ENCODE data around the gene PKD1. TPM values are rescaled to one million over a fixed set of nuclear protein-coding genes. Genes with fewer than 3 reads are reported as not detected.

Gene PKD1
- total RNA-seq, 2 donors from 2014 or later, result 205 to 349 TPM

GRCh38 chr16:2090777-2091546, 44.7 kb downstream of the PKD1 start:
- intact Hi-C loops (cut with DNase I), result no loop called here
- no peaks in the 10 kb centered on the region for H3K27me3 ChIP-seq (replicated peaks; ENCODE audit: insufficient read depth)
- no peak overlapping the region for H3K4me3 ChIP-seq
- H3K9me3 ChIP-seq, result no peaks in the 10 kb centered on the region
- peak; percentile 47 for TF ChIP-seq POLR2A (IDR thresholded peaks at IDR 0.05)
- TF ChIP-seq POLR2AphosphoS5 (IDR thresholded peaks at IDR 0.05), result no peak
- TF ChIP-seq CTCF (IDR thresholded peaks at IDR 0.05), result peak in 2 of 4 experiments; percentile 43 to 45
- peaks cover 3 to 39% of the 10 kb centered on the region in 2 donors for H3K36me3 ChIP-seq
- DNase-seq (ENCODE audit: low spot score), result peak; percentile 81
- H3K27ac ChIP-seq, result peak overlapping the region; percentile 69 to 77
- WGBS, result 48% methylated on average over 82 of the region's 101 CpGs
- peaks cover 21% of the 10 kb centered on the region for H3K4me1 ChIP-seq (replicated peaks)

GRCh38 chr16:2090481-2090776, 45.3 kb downstream of the PKD1 start:
- intact Hi-C loops (cut with DNase I), result no loop called here
- Histone ChIP-seq H3K36me3 (peaks cover 3 to 39% of the 10 kb centered on the region in 2 donors), H3K4me3 (no peak overlapping the region)

DNA sequence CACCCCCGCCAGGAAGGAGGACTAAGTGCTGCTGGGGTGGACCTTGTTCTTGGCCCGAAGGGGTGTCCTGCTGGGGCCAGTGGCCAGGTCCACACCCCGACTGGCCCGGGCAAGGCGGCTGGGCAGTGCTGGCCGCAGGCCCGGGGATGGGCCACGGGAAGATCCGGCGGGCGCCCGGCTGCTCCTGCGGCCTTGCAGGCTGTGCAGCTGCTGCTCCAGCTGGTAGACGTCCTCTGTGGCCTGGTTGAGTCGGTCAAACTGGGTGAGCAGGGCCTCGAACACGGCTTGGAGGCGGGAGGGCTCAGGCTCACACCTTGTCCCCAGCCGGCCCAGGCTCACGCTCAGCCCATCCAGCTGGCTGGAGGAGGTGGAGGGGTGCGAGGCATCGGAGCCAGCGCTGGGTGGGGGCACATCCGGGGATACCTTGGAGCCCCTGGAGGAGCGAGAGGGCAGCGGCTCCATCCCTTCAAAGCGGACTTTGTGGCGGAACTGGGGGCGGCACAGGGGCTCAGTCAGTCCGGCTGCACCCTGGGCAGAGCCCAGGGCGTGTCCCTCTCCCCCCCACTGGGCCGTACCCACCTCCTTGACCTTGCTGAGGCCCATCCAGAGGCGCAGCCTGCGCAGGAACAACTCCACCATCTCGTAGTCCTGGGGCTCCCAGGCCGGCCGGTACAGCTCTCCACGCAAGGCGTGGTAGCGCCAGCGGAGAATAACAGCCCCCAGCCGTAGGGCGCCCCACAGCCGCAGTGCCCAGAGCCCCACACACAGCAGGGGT, 45.8 kb downstream of the PKD1 start:
- peaks cover 3 to 39% of the 10 kb centered on the region in 2 donors for H3K36me3 ChIP-seq
- no peaks in the 10 kb centered on the region for H3K9me3 ChIP-seq
- H3K27me3 ChIP-seq (replicated peaks; ENCODE audit: insufficient read depth), result no peaks in the 10 kb centered on the region
- intact Hi-C loops (cut with DNase I), result no loop called here
- peak overlapping the region; percentile 69 to 77 for H3K27ac ChIP-seq
- TF ChIP-seq POLR2A (IDR thresholded peaks at IDR 0.05), result no peak
- no peak for TF ChIP-seq POLR2AphosphoS5 (IDR thresholded peaks at IDR 0.05)
- TF ChIP-seq CTCF (IDR thresholded peaks at IDR 0.05), result no peak
- H3K4me1 ChIP-seq (replicated peaks), result peaks cover 31% of the 10 kb centered on the region
- 85% methylated on average over 42 of the region's 44 CpGs for WGBS
- no peak overlapping the region for H3K4me3 ChIP-seq
- no peak for DNase-seq (ENCODE audit: low spot score)

More at GRCh38 chr16:2090481-2090776, 45.3 kb downstream of the PKD1 start:
- TF ChIP-seq CTCF (IDR thresholded peaks at IDR 0.05) (no peak), POLR2A (IDR thresholded peaks at IDR 0.05) (no peak), POLR2AphosphoS5 (IDR thresholded peaks at IDR 0.05) (no peak)
- Histone ChIP-seq H3K27ac (peak overlapping the region; percentile 69 to 77), H3K4me1 (replicated peaks) (peaks cover 26% of the 10 kb centered on the region), H3K9me3 (no peaks in the 10 kb centered on the region), H3K27me3 (replicated peaks; ENCODE audit: insufficient read depth) (no peaks in the 10 kb centered on the region)
- 89% methylated on average over 14 of the region's 14 CpGs for WGBS
- no peak for DNase-seq (ENCODE audit: low spot score)

GRCh38 chr16:2088759-2089358, 46.8 kb downstream of the PKD1 start:
- H3K27ac ChIP-seq, result peak overlapping the region in 1 of 2 donors; percentile 77
- H3K9me3 ChIP-seq, result no peaks in the 10 kb centered on the region
- no peak overlapping the region for H3K4me3 ChIP-seq
- H3K36me3 ChIP-seq, result peaks cover 0 to 33% of the 10 kb centered on the region in 2 donors
- no peaks in the 10 kb centered on the region for H3K27me3 ChIP-seq (replicated peaks; ENCODE audit: insufficient read depth)
- 62% methylated on average over 19 of the region's 20 CpGs for WGBS
- intact Hi-C loops (cut with DNase I), result no loop called here
- no peak for DNase-seq (ENCODE audit: low spot score)
- no peak for TF ChIP-seq CTCF (IDR thresholded peaks at IDR 0.05)
- no peak for TF ChIP-seq POLR2AphosphoS5 (IDR thresholded peaks at IDR 0.05)
- TF ChIP-seq POLR2A (IDR thresholded peaks at IDR 0.05), result no peak
- H3K4me1 ChIP-seq (replicated peaks), result peaks cover 32% of the 10 kb centered on the region
